Measurements from ENCODE around the gene CD4.
"Not testable (repeated sequence)": the region's sequence is repeated elsewhere in the genome, so short reads cannot be mapped to it uniquely, and the experiment has no call there.

The CD4 gene

DNA sequence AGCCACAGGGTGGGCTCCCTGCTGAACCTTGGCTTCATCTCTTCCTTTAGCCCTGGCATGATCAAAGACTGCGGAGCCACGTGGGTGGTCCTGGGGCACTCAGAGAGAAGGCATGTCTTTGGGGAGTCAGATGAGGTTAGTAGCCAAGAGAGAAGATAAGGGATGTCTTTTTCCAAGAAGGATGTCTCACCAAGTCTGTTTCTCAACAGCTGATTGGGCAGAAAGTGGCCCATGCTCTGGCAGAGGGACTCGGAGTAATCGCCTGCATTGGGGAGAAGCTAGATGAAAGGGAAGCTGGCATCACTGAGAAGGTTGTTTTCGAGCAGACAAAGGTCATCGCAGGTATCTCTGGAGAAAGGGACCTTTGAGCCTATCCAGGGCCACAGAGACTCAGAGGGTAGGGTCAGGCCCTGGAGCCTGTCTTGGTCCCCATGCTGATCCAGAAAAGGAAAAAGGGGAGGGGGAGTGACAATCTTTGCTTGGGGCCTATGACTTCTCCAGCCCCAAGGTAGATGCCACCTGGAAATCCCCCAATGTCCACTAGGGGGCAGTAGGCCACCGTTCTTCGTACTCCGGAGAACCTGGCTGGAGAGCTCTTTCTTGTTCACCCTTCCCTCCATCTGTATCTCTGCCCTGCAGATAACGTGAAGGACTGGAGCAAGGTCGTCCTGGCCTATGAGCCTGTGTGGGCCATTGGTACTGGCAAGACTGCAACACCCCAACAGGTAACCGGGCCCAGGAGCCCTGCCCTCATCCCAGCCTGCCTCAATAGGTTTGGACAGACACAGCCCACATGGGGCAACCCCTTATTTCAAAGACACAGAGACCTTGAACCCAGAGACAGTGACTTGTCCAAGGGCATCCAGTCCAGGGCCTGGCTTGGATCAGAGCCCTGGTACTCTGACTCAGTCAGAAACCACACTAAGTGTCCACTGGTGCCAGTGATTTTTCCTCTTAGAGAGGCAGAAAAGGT, 80.0 kb downstream of the CD4 start:
- peak; percentile 72 for DNase-seq

DNA sequence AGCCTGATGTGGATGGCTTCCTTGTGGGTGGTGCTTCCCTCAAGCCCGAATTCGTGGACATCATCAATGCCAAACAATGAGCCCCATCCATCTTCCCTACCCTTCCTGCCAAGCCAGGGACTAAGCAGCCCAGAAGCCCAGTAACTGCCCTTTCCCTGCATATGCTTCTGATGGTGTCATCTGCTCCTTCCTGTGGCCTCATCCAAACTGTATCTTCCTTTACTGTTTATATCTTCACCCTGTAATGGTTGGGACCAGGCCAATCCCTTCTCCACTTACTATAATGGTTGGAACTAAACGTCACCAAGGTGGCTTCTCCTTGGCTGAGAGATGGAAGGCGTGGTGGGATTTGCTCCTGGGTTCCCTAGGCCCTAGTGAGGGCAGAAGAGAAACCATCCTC, 81.0 kb downstream of the CD4 start:
- not testable (repeated sequence) for DNase-seq
